Head of caudate nucleus (tissue), 42 donors: Measurements from ENCODE around the gene SH3D21.
A peak's percentile ranks its signal among the peaks of the same experiment; 100 is the strongest.

Experiments
- DNase-seq, 42 donors: peaks; one replicate each; pipeline versions ENCODE4 v3.0.0 to v3.0.0-alpha.2; 2020 to 2021; ENCODE audit warnings: mixed read lengths in 7 of 42
- intact Hi-C: fragments of 100-400 bp; cut with DNase I; formaldehyde crosslinking; loops from one replicate; pipeline ENCODE4 v1.15.0; 2022

The SH3D21 gene

DNA sequence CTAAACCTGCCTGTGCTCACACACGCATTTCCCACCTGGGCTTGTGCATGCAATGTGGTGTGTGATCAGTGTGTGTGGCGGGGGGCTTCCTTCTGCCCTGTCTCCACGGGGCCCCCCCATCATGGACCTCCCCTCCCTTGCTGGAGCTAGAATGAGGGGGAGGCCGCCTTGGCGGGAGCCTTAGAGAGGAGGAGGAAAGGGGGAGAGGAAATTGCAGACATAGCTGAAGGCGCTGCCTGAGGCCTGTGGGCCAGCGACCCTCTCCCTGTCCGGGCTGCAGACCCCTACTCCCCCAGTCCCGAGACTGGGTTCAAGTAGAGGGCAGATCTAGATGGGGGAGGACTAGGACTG is 18.2 kb downstream of the SH3D21 start:
- DNase-seq = no peak
- intact Hi-C loops = no loop called here

DNA sequence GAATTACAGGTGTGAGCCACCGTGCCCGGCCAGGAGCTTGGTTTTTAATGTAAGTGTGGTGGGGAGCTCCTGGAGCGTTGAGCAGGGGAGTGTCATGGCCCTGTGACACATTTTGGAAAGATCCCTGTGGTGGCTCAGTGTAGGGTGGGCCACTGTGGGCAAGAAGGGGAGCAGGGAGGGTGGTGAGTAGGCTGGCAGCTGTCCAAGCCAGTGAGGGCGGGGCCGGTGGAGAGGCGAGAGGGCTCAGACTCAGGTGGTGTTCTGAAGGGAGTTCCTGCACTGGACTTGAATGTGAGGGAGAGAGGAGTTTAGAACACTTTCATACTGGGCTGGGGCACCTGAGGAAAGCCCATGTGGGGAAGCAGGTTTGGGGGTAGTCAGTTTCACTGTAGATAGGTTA is 20.3 kb downstream of the SH3D21 start:
- DNase-seq = no peak
- intact Hi-C loops = no loop called here

DNA sequence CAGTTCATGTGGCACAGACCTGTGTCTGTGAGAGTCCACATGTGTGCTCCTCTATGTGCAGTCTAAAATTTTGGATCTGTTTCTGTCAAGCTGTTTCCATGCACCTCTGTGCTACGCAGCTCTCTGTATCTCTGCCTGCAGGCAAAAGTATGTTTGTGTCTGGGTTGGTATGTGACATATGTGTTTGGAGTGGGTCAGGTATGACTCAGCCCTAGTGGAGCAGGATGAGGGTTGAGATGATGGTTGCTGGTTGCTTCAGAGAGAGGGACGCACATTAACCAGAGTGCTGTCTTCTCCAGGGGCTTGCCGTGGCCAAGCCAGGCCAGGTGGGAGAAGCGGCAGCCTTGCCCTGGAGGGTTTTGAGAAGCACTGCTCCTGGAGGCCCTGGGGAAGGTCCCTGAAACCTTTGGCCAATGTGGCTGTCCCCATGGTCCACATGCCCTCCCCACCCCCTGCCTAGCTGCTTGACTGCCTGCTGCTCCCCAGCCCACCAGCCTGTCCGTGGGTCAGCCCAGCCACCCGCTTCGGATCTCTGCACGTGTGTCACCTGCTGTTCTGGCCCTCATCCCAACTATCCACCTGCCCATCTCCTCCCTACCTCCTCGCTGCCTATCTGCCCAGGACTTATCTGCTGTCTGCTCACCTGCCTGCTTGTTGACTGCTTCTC is 21.4 kb downstream of the SH3D21 start:
- intact Hi-C loops = no loop called here
- DNase-seq = no peak

DNA sequence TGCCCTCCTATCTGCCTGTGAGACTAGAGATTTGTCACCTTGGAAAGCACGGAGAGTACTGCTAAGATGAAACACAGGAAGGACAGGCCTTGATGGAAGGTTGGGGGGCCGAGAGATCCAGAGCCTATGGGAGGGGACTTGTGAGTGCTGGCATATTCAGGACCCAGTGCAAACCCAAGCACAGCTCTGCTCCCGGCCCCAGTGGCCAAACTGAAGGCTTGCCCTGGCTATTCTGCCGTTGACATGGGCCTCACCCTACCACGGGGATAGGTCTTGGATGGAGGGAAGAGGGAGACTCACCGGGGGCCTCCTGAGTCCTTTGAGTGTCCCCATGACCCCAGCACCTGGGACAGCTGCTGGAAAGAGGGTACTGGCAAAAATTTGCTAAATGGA is 21.9 kb downstream of the SH3D21 start:
- intact Hi-C loops = no loop called here
- DNase-seq = no peak

DNA sequence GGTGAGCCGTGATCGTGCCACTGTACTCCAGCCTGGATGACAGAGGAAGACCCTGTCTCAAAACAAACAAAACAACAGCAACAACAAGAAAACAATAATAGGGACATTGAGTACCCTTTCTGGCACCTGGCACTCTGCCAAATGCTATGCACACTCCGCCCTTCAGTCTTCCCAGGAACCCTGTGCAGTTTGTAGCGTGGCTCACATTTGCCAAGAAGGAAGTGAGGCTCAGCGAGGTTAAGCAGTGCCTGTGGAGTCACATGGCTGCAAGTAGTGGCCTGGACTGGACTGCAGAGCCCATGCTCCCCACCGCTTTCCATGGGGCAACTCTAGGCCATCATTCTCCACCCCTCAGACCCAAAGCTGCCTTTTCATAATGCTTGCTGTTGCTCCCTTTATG is 22.5 kb downstream of the SH3D21 start:
- intact Hi-C loops = no loop called here
- DNase-seq = peak in 10 of 42 donors; percentile 18 to 60 (median 30)

DNA sequence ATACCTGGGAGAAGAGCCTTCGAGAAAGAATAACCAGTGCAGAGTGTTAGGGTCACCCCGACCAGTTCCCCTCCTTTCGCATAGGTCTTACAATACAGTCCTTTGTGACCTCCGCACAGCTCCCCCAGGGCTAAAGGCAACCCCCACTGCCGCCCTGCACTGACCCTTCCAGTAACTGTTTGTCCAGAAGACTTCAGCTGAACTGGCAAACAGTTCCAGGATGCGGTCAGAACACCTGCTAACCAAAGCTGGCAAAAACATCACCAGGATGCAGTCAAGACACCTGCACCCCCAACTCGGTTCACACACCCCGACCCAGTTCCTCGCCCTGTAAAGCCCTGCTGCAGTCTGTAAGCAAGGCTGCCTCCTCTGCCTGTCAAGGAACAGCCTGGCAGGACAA is 23.6 kb downstream of the SH3D21 start:
- no peak for DNase-seq
- intact Hi-C loops = no loop called here

DNA sequence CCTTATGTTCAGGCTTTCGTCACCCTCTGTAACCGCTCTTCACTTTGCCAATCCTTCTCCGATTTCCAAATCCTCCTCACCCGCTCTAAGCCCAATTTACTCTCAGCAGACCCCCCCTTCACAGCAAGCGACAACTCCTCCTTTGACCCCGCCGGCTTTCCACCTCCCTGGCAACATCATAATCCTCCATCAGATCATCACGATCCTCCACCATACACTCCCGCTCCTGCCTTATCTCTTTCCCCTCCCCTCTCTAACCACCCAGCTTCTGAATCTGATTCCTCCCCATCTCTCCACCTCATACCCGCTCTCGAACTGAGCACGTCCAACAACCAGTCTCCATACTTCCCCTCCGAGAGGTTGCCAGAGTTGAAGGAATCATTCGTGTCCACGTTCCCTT is 24.8 kb downstream of the SH3D21 start:
- DNase-seq = no peak
- intact Hi-C loops = no loop called here

DNA sequence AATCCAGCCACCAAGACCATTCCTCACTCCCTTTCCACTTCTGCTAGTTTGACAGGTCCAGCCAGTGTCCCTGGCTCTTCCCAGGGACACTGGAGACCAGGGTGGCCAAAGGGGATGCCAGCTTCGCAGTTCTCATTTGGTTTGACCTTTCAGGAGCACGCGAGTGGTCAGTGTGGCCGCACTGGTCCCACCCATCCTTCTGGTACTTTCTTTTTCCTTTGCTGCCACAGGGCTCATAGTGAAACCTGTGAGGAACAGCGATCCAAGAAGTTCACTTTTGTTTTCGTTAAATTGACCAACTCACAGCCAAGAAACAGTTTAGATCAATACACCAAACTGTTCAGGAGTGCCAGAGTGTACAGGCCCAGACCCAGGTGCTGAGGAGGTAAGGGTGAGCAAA is 31.7 kb downstream of the SH3D21 start:
- intact Hi-C loops = no loop called here

DNA sequence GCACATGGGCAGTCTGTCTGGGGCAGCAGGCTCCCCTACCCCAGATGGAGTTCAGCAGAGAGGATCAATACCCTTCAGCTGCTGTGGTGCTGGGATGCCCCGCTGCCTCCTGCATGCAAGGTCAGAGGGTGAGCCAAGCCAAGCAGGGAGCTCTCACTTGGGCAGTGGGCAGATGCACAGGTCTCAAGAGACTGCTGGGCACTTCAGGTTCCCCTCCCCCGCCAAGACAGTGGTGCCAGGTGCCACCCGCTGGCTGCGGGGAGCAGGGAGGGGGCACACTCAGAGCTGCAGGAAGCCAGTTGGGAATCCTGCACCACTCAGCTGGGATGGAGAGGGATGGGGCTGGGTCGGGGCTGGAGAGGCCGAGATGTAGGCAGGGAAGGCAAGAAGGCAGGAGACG is 33.0 kb downstream of the SH3D21 start:
- intact Hi-C loops = no loop called here
- DNase-seq = no peak

More for the DNA sequence above, 31.7 kb downstream of the SH3D21 start:
- no peak for DNase-seq

DNA sequence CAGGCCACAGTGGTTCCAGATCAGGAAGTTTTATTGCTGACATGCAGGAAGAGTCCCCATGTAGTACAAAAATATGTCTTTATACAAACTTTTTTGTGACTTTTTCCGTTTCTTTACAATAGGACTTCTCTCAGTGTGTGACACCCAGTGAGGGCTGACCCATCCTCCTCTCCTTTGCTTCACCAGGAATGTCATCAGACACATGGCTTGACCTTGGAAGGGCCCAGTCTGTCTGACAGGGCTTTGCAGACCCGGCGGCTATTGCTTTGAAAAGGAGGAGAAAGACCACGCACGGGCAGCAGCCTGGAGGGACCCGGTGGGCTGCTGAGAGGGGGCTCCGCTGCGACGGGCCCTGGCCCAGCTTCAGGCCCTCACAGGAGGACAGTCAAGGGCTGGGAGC is 33.4 kb downstream of the SH3D21 start:
- no peak for DNase-seq
- intact Hi-C loops = loop anchor here (10.0 kb wide), 1 partner anchor 85 kb away; no protein-coding TSS in a partner anchor

DNA sequence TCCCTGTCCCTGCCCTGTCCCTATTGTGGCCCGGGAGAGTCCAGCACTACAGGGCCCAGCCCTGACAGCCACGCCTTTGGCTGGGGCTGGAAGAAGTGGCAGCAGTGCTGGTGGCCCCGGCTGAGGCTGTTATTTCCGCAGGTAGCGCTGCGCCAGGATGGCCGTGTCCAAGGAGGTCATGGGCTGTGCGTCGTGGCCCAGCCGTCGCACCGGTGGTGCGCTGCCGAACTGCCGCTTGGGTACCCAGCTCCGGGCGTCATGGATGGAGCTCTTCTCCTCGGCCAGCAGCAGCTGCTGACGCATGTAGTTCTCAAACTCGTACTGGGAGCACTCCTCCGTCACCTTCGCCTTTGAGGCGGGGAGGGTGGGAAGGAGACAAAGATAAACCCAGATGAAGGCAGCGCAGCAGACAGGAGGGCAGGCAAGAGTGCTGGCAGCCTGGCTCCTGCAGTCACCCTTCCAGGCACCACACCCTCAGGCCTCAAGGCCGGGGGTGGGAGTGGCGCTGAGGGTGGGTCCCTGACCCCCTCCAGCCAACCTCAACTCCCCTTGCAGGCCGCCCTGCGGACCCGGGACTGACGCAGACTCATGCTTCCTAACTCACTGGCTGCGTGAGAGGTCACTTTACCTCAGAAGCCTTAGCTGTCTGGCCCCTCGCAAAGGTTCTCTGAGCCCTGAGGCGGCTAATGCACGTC is 35.6 kb downstream of the SH3D21 start:
- DNase-seq = no peak
- intact Hi-C loops = loop anchor here (10.0 kb wide), 1 partner anchor 83 kb away; no protein-coding TSS in a partner anchor

DNA sequence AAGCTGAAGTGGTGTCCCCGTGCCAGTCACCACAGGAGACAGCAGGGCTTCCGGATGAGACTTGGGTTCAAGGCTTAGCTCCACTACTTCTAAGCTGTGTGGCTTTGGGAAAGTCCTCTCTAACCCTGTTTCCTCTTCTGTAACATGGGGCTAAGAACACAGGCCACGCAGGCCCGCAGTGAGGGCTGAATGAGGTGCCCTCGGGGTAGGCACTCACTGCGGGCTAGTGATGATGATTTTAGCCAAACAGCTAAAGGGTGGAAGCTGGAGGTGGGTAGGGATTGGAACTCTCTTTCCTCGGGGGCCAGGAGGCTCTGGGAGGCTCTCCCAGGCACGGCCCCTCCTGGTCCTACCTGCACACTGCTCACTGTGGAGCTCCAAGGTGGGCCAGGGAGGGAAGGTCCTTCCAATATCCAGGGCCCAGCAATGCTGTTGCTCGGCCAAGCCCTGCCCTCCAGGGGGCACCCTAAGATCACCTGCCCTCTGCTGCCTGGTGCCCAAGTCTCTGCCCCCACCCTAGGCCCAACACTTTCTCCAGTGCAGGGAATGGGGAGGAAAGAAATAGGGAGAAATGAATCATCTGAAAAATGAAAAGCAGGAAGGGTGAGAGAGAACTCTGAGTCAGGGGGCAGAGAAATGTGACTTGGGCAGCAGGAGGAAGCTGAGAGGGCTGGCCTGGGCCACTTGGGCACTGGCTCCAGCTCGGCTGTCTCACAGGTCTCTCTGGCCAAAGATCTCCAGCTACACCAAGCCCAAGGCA is 36.4 kb downstream of the SH3D21 start:
- intact Hi-C loops = loop anchor here (10.0 kb wide), 1 partner anchor 82 kb away; no protein-coding TSS in a partner anchor
- DNase-seq = peak in 39 of 42 donors; percentile 23 to 83 (median 57)

DNA sequence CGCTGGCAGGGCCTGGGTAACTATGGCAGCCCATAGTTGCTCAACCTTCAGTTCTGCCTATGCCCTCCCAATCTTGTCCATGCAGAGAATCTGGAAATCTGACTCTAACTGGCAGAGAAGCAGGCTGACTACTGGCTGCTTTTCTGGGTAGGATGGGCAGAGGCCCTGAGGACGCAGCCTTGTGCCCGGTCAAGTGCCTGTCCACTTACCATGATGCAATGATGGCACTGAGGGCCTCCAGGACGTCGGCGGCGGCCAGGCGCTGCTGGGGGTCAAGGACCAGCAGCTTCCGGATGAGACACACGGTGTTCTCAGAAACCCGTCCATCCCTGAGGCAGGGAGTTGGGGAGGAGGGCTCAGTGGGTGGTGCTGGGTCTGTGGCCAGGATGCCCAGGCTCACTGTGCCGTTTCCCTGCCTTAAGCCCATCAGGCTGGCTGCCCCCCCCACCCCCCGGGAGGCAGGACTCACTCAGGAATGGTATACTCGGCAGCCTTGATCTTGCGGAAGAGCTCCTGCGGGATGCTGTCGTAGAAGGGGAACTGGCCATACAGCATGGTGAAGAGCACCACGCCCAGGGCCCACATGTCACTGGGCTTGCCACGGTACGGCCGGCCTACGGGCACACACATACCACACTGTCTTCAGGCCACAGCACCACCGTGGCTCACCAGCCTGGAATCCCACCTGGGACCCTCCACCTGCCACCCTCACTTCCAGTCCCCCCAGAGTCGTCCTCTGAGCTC is 37.7 kb downstream of the SH3D21 start:
- intact Hi-C loops = loop anchor here (10.0 kb wide), 1 partner anchor 81 kb away; no protein-coding TSS in a partner anchor

DNA sequence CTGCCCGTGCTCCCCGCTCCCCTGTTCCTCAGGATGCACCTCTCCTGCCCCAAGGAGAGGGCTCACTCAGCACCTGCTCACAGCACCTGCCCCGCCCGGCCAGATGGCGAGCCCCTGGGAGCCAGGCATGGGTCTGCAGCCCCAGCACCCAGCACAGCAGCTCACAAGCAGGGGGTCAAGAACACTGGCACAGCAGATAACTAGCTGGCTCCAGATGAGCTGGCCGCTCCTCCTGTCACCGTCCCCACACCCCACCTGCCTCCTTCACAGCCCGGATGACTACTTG is 38.2 kb downstream of the SH3D21 start:
- intact Hi-C loops = loop anchor here (10.0 kb wide), 1 partner anchor 80 kb away; no protein-coding TSS in a partner anchor
- no peak for DNase-seq

More for the DNA sequence above, 37.7 kb downstream of the SH3D21 start:
- no peak for DNase-seq

DNA sequence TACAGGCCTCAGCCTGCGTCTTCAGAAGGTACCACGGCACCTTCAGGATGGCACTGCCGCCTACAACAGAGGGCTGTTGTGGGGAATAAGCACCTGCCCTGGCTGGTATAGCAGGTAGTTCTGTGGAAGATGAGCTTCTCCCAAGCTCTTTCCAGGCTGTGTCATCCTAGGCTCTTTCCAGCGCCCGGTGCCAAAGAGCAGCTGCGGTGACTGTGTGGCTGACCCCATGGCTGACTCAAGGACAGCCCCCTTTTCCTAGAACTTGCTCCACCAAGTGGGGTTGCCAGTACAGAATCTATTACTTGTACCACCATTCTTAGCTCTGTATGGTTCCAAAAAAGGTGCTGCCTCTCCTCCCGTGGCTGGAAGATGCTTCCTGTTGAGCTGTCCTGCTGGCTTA is 39.2 kb downstream of the SH3D21 start:
- DNase-seq = no peak
- intact Hi-C loops = loop anchor here (10.0 kb wide), 1 partner anchor 79 kb away; no protein-coding TSS in a partner anchor

DNA sequence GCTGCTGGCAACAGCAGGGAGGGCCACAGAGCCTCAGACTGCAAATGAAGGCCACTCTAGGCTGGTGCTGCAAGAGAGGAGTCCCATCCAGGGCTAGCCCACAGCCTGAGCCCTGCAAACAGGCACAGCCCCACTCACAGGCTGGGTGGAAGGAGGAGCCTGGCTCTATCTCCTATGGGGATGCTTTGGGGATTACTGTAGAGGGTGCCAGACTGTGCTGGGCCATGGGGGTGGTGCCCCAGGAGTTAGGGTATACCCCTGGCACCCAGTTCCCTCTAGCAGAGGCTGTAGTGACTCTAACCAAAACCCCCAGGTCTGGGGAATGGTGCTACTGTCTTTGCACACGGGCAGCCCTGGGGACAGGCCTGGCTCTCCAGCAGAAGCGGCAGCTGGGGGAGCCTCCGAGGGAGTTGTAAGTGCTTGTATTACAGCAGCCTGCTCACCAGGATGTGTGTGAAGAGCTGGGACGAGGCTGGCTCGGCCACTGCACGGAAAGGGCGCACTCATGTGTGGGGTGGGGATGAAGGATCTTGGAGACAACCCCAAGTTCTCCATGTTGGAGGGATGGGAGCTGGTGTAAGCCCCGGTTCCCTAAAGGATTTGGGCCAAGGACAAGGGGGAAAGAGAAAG is 40.7 kb downstream of the SH3D21 start:
- no peak for DNase-seq
- intact Hi-C loops = loop anchor here (10.0 kb wide), 1 partner anchor 78 kb away; no protein-coding TSS in a partner anchor

DNA sequence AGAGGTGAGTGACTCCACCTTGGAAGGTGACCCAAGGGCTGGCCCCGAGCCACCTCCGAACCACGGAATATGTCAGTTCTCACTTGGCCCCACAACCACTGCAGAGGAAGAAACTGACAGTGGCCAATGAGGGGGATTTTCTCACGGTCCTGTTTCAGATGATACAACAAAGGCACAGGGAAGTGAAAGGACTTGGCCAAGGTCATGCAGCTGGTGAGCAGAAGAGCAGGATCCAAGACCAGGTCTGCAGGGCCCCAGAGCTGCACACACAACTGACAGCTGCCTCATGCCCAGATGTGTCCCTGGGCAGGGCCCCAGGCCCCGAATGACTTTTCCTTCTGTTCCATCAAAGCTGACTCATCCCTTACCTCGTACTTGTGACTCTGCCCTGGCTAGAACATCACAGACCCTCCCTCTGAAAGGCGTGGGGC is 43.1 kb downstream of the SH3D21 start:
- DNase-seq = no peak
- intact Hi-C loops = loop anchor here (10.0 kb wide), 1 partner anchor 76 kb away; no protein-coding TSS in a partner anchor

DNA sequence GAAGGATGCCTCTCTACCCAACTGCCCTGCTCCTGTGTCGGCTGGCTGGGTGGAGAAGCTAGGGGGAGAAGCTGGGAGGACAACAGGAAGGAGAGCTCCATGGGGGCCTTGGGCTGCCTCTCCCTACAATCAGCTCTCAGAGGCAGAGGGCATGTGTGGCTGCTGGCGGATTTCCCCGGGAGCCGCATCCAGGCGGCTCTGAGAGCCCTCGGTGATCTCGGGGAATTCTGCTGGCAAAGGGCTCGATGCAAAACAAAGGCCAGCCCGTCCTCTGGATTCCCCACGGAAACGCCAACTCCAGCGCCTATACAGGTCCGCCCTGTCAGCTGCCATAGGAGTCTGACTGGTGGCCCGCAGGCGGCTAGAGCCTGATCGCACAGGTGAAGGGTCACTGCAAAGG is 43.7 kb downstream of the SH3D21 start:
- DNase-seq = peak in 2 of 42 donors; percentile 41 to 45
- intact Hi-C loops = loop anchor here (10.0 kb wide), 1 partner anchor 75 kb away; no protein-coding TSS in a partner anchor
